Right lobe of liver (tissue), 6 donors: Measurements from ENCODE around the gene SNRNP27. TPM values are rescaled to one million over a fixed set of nuclear protein-coding genes. Genes with fewer than 3 reads are reported as not detected.

ENCODE experiments used
- ATAC-seq, 4 donors: fragments of 200-7000 bp; cut with Tn5 transposase; one replicate each; pipeline ENCODE4 v1.9.1; 2020; ENCODE audit warnings: mild to moderate bottlenecking in 4 of 4, moderate library complexity in 4 of 4
- DNase-seq, 3 donors: peaks; one replicate each; pipeline ENCODE4 v3.0.0-alpha.2; 2020
- H3K27ac ChIP-seq, 3 donors: fragments of 200-600 bp; one replicate each; pipeline ENCODE4 v1.8.0; 2022
- H3K27me3 ChIP-seq, 2 donors: fragments of 200-600 bp; one replicate each; pipeline ENCODE4 v1.8.0; 2022
- H3K36me3 ChIP-seq, 4 donors: fragments of 200-600 bp; sonication (generic) in 1 of 4; one replicate each; pipeline versions ENCODE4 v1.5.1 to v1.8.0; 2017 to 2022; ENCODE audit warnings: control low read depth in 1 of 4
- H3K4me1 ChIP-seq, 4 donors: fragments of 200-600 bp; sonication (generic) in 1 of 4; one replicate each; pipeline versions ENCODE4 v1.5.1 to v1.8.0; 2017 to 2022; ENCODE audit warnings: control low read depth in 1 of 4
- H3K4me3 ChIP-seq, 3 donors: fragments of 200-600 bp; one replicate each; pipeline ENCODE4 v1.8.0; 2022
- H3K9me3 ChIP-seq, 4 donors: fragments of 200-600 bp; sonication (generic) in 1 of 4; one replicate each; pipeline versions ENCODE4 v1.5.1 to v1.8.0; 2017 to 2022; ENCODE audit warnings: control low read depth in 1 of 4
- CTCF ChIP-seq, 4 donors: fragments of 200-600 bp in 3 of 4; fragments of 450-650 bp in 1 of 4; IDR thresholded peaks; one replicate each; pipeline versions ENCODE4 v1.5.1 to v1.8.0; 2016 to 2022; ENCODE audit warnings: antibody characterized with exemption in 4 of 4, mild to moderate bottlenecking in 2 of 4
- POLR2A ChIP-seq: fragments of 450-650 bp; IDR thresholded peaks from one replicate; pipeline ENCODE4 v1.6.1; 2017; ENCODE audit warnings: antibody characterized with exemption, mild to moderate bottlenecking
- WGBS: methylation state at CpG from one replicate; pipeline ENCODE4 v1.1.6; 2018; ENCODE audit warnings: low coverage, low lambda C conversion rate; ENCODE audit not compliant: insufficient coverage; ENCODE audit errors: missing lambda C conversion rate; 5-methylcytosine and 5-hydroxymethylcytosine counted together
- intact Hi-C, 2 donors: fragments of 100-400 bp; cut with DNase I; formaldehyde crosslinking; loops; one replicate each; pipeline versions ENCODE4 v1.11.2 to v1.14.1; 2022
- total RNA-seq, 6 experiments: library from RNA; depleted of rRNA in 2 of 6; stranded (reverse); fragments of >200 nt in 2 of 6; fragmentation: NEBNext Ultra II Directional in 3 of 6; extraction: Animal tissue kit (Norgen Biotek cat#: 25700) in 3 of 6; gene quantifications; one replicate each; pipeline versions ENCODE4 v1.1.0 to v1.2.4, GENCODE V29; 2016 to 2023
- donor health status: DM: no; HTN: yes; CAD: no.
- donor health status: DM: no; HTN: no; CAD: no.
- donor health status: DM: no; HTN: no; CAD: no.
- donor health status: DM: no; HTN: yes; CAD: no.
- donor health status: DM: no; HTN: yes; CAD: no.

Gene SNRNP27
- total RNA-seq, 6 experiments from 2014 or later, result 12.1 to 37.7 (median 17.2) TPM

- no peak overlapping the region for H3K27ac ChIP-seq
- peaks cover 0 to 8% (median 0%) of the 10 kb centered on the region in 4 donors for H3K4me1 ChIP-seq
- no peaks in the 10 kb centered on the region for H3K9me3 ChIP-seq
- WGBS, result 47% methylated on average over 5 of the region's 9 CpGs
- H3K27me3 ChIP-seq, result no peaks in the 10 kb centered on the region
- TF ChIP-seq CTCF (IDR thresholded peaks at IDR 0.05), result no peak
- no peak for TF ChIP-seq POLR2A
- H3K36me3 ChIP-seq, result peaks cover 0 to 34% (median 1%) of the 10 kb centered on the region in 4 donors
- no peak for ATAC-seq
- H3K4me3 ChIP-seq, result no peak overlapping the region
- DNase-seq, result no peak
- intact Hi-C loops, result loop anchor here in 1 of 2 donors (10.0 kb wide), 1 partner anchor 1001 kb away; no protein-coding TSS in a partner anchor
Measured at GRCh38 chr2:69943843-69944525, 50.2 kb downstream of the SNRNP27 start.

GRCh38 chr2:69944756-69945155 lies 51.0 kb downstream of the SNRNP27 start:
- H3K36me3 ChIP-seq, result peaks cover 0 to 27% (median 1%) of the 10 kb centered on the region in 4 donors
- H3K27me3 ChIP-seq, result no peaks in the 10 kb centered on the region
- peaks cover 0 to 4% (median 0%) of the 10 kb centered on the region in 4 donors for H3K4me1 ChIP-seq
- 93% methylated on average over 7 of the region's 7 CpGs for WGBS
- H3K4me3 ChIP-seq, result no peak overlapping the region
- no peak for DNase-seq
- intact Hi-C loops, result loop anchor here in 1 of 2 donors (10.0 kb wide), 1 partner anchor 1000 kb away; no protein-coding TSS in a partner anchor
- no peaks in the 10 kb centered on the region for H3K9me3 ChIP-seq
- no peak overlapping the region for H3K27ac ChIP-seq
- ATAC-seq, result no peak
- TF ChIP-seq CTCF (IDR thresholded peaks at IDR 0.05), result no peak
- no peak for TF ChIP-seq POLR2A

- intact Hi-C loops, result loop anchor here in 1 of 2 donors (10.0 kb wide), 1 partner anchor 999 kb away; no protein-coding TSS in a partner anchor
- ATAC-seq, result peak; percentile 36 to 50 (median 39)
- peak overlapping the region in 2 of 3 donors; percentile 13 to 28 for H3K27ac ChIP-seq
Measured at GRCh38 chr2:69945441-69945840, 51.7 kb downstream of the SNRNP27 start.

GRCh38 chr2:69945941-69946340 lies 52.2 kb downstream of the SNRNP27 start:
- no peak for DNase-seq
- WGBS, result 83% methylated on average over 6 of the region's 8 CpGs
- TF ChIP-seq POLR2A (no peak), CTCF (IDR thresholded peaks at IDR 0.05) (no peak)
- ATAC-seq, result no peak
- Histone ChIP-seq H3K4me3 (no peak overlapping the region), H3K27me3 (no peaks in the 10 kb centered on the region), H3K36me3 (peaks cover 0 to 16% (median 1%) of the 10 kb centered on the region in 4 donors), H3K27ac (peak overlapping the region in 2 of 3 donors; percentile 13 to 28), H3K4me1 (no peaks in the 10 kb centered on the region), H3K9me3 (no peaks in the 10 kb centered on the region)
- intact Hi-C loops, result loop anchor here in 1 of 2 donors (10.0 kb wide), 1 partner anchor 999 kb away; no protein-coding TSS in a partner anchor

More at GRCh38 chr2:69945441-69945840, 51.7 kb downstream of the SNRNP27 start:
- Histone ChIP-seq H3K36me3 (peaks cover 0 to 21% (median 1%) of the 10 kb centered on the region in 4 donors), H3K4me1 (no peaks in the 10 kb centered on the region), H3K4me3 (no peak overlapping the region), H3K27me3 (no peaks in the 10 kb centered on the region), H3K9me3 (no peaks in the 10 kb centered on the region)
- WGBS, result 72% methylated on average over 7 of the region's 8 CpGs
- TF ChIP-seq POLR2A (no peak), CTCF (IDR thresholded peaks at IDR 0.05) (no peak)
- DNase-seq, result no peak
